Astrocyte (in vitro differentiated cells and primary cell): ENCODE data around the gene CAPN5. TPM values are rescaled to one million over a fixed set of nuclear protein-coding genes. Genes with fewer than 3 reads are reported as not detected.

Experiments used
- DNase-seq: peaks from one replicate; pipeline ENCODE4 v3.0.0-alpha.2; 2010; ENCODE audit warnings: low read depth
- FAIRE-seq: peaks from 2 replicates; lab custom pipeline; 2011; peaks lifted over from hg19 to GRCh38; lab: Jason Lieb, UNC
- H2AFZ ChIP-seq: 2 replicates; pipeline ENCODE4 v1.6.0; 2012; ENCODE audit warnings: low read depth, low read length, inconsistent platforms
- H3K27ac ChIP-seq: 2 replicates; pipeline ENCODE4 v1.5.1; 2011; ENCODE audit warnings: low read depth, low read length, inconsistent platforms
- H3K27me3 ChIP-seq: 2 replicates; pipeline ENCODE4 v1.6.0; 2011; ENCODE audit warnings: low read length, inconsistent platforms; ENCODE audit not compliant: insufficient read depth
- H3K36me3 ChIP-seq: 2 replicates; pipeline ENCODE4 v1.5.1; 2011; ENCODE audit warnings: low read length, inconsistent platforms; ENCODE audit not compliant: insufficient read depth
- H3K4me1 ChIP-seq: 2 replicates; pipeline ENCODE4 v1.5.1; 2011; ENCODE audit warnings: low read length, inconsistent platforms; ENCODE audit not compliant: insufficient read depth
- H3K4me2 ChIP-seq: 2 replicates; pipeline ENCODE4 v1.6.0; 2012; ENCODE audit warnings: low read length, inconsistent platforms
- H3K4me3 ChIP-seq: 2 replicates; pipeline ENCODE4 v1.5.1; 2011; ENCODE audit warnings: low read depth, mild to moderate bottlenecking, low read length, inconsistent platforms; ENCODE audit not compliant: insufficient read depth
- H3K79me2 ChIP-seq: 2 replicates; pipeline ENCODE4 v1.6.0; 2012; ENCODE audit warnings: mild to moderate bottlenecking, low read length, inconsistent platforms; ENCODE audit not compliant: insufficient read depth
- H3K9ac ChIP-seq: 2 replicates; pipeline ENCODE4 v1.6.0; 2012; ENCODE audit warnings: mild to moderate bottlenecking, low read length, inconsistent platforms
- H3K9me3 ChIP-seq: 2 replicates; pipeline ENCODE4 v1.5.1; 2012; ENCODE audit warnings: low read depth, mild to moderate bottlenecking, low read length, inconsistent platforms; ENCODE audit not compliant: insufficient read depth
- H4K20me1 ChIP-seq: 2 replicates; pipeline ENCODE4 v1.6.0; 2012; ENCODE audit warnings: low read length, inconsistent platforms; ENCODE audit not compliant: insufficient read depth
- H3K27ac Mint-ChIP-seq: one replicate; pipeline ENCODE4 v1.8.0; 2021; ENCODE audit warnings: mild to moderate bottlenecking, mixed read lengths; ENCODE audit not compliant: unreplicated experiment
- H3K27me3 Mint-ChIP-seq: one replicate; pipeline ENCODE4 v1.8.0; 2021; ENCODE audit warnings: low read depth, mixed read lengths; ENCODE audit not compliant: unreplicated experiment
- H3K36me3 Mint-ChIP-seq: one replicate; pipeline ENCODE4 v1.8.0; 2021; ENCODE audit warnings: low read depth, mixed read lengths; ENCODE audit not compliant: unreplicated experiment
- H3K4me1 Mint-ChIP-seq: one replicate; pipeline ENCODE4 v1.8.0; 2021; ENCODE audit warnings: low read depth, mixed read lengths; ENCODE audit not compliant: unreplicated experiment
- H3K4me3 Mint-ChIP-seq: one replicate; pipeline ENCODE4 v1.8.0; 2021; ENCODE audit warnings: mild to moderate bottlenecking, moderate library complexity, mixed read lengths; ENCODE audit not compliant: unreplicated experiment
- H3K9me3 Mint-ChIP-seq: one replicate; pipeline ENCODE4 v1.8.0; 2021; ENCODE audit warnings: mild to moderate bottlenecking, mixed read lengths; ENCODE audit not compliant: unreplicated experiment
- EZH2 ChIP-seq: IDR thresholded peaks from 2 replicates; pipeline ENCODE4 v1.6.1; 2012; ENCODE audit warnings: mild to moderate bottlenecking, low read length, inconsistent platforms; ENCODE audit not compliant: insufficient read depth
- total RNA-seq: library from RNA; stranded (reverse); gene quantifications from 2 replicates; pipeline ENCODE4 v1.2.1, GENCODE V29; 2021
- TF ChIP-seq, protein P1 (sequence below): IDR thresholded peaks from 2 replicates; pipeline ENCODE4 v1.5.1; 2011; ENCODE audit warnings: low read depth, mild to moderate bottlenecking, inconsistent platforms, low read length, moderate library complexity; ENCODE audit not compliant: insufficient read depth

CAPN5 gene
- total RNA-seq, 1 donor from 2014 or later: 17.4 TPM

- H3K36me3 ChIP-seq: no peaks in the 10 kb centered on the region
- no peak overlapping the region for H3K4me3 Mint-ChIP-seq
- peaks cover 3% of the 10 kb centered on the region for H3K36me3 Mint-ChIP-seq
- H3K27me3 ChIP-seq: peaks cover 8% of the 10 kb centered on the region
- no peak for FAIRE-seq
- DNase-seq: no peak
- peaks cover 73% of the 10 kb centered on the region for H3K27me3 Mint-ChIP-seq
- H3K79me2 ChIP-seq: no peaks in the 10 kb centered on the region
- no peak overlapping the region for H3K4me2 ChIP-seq
- peaks cover 8% of the 10 kb centered on the region for H3K4me1 Mint-ChIP-seq
- H3K9me3 ChIP-seq: no peaks in the 10 kb centered on the region
- no peak for TF ChIP-seq EZH2
- TF ChIP-seq, protein P1, sequence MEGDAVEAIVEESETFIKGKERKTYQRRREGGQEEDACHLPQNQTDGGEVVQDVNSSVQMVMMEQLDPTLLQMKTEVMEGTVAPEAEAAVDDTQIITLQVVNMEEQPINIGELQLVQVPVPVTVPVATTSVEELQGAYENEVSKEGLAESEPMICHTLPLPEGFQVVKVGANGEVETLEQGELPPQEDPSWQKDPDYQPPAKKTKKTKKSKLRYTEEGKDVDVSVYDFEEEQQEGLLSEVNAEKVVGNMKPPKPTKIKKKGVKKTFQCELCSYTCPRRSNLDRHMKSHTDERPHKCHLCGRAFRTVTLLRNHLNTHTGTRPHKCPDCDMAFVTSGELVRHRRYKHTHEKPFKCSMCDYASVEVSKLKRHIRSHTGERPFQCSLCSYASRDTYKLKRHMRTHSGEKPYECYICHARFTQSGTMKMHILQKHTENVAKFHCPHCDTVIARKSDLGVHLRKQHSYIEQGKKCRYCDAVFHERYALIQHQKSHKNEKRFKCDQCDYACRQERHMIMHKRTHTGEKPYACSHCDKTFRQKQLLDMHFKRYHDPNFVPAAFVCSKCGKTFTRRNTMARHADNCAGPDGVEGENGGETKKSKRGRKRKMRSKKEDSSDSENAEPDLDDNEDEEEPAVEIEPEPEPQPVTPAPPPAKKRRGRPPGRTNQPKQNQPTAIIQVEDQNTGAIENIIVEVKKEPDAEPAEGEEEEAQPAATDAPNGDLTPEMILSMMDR: no peak
- no peak overlapping the region for H3K27ac Mint-ChIP-seq
- no peaks in the 10 kb centered on the region for H4K20me1 ChIP-seq
- H3K9ac ChIP-seq: no peak overlapping the region
- no peak overlapping the region for H3K27ac ChIP-seq
- no peak overlapping the region for H3K4me3 ChIP-seq
- no peak overlapping the region for H2AFZ ChIP-seq
- no peaks in the 10 kb centered on the region for H3K4me1 ChIP-seq
- H3K9me3 Mint-ChIP-seq: peaks cover 2% of the 10 kb centered on the region
Observed at GRCh38 chr11:77154381-77155081, 87.8 kb downstream of the CAPN5 start.

DNA sequence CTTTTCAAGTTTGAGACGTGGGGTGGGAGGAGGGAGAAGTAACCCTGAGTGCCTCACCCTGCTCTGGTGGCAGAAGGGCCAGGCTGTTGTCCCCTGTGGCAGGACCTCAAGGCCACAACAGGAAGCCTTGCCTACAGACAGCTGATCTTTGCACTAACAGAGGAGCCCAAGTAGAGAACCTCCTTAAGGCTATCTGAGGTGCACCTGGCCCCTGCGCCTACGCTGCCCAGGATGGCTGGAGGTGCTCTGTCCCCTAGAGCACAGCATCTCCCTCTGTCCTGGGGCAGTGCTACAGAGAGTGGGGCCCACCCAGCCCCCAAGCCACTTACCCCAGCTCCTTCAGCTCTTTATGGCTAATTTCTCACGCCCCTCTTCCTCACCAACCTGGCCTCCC, 88.3 kb downstream of the CAPN5 start:
- Histone ChIP-seq H3K9ac (no peak overlapping the region), H3K36me3 (no peaks in the 10 kb centered on the region), H3K4me3 (no peak overlapping the region), H3K4me2 (no peak overlapping the region), H3K9me3 (no peaks in the 10 kb centered on the region), H3K27me3 (peaks cover 8% of the 10 kb centered on the region), H4K20me1 (no peaks in the 10 kb centered on the region), H2AFZ (no peak overlapping the region), H3K4me1 (no peaks in the 10 kb centered on the region), H3K27ac (no peak overlapping the region), H3K79me2 (no peaks in the 10 kb centered on the region)
- peaks cover 3% of the 10 kb centered on the region for H3K36me3 Mint-ChIP-seq
- TF ChIP-seq, protein P1: no peak
- no peak for TF ChIP-seq EZH2
- H3K4me1 Mint-ChIP-seq: peaks cover 8% of the 10 kb centered on the region
- peaks cover 73% of the 10 kb centered on the region for H3K27me3 Mint-ChIP-seq
- FAIRE-seq (no peak), DNase-seq (no peak)
- H3K9me3 Mint-ChIP-seq: peaks cover 2% of the 10 kb centered on the region
- no peak overlapping the region for H3K4me3 Mint-ChIP-seq
- no peak overlapping the region for H3K27ac Mint-ChIP-seq

- H3K27me3 ChIP-seq: peaks cover 8% of the 10 kb centered on the region
- Mint-ChIP-seq H3K27ac (no peak overlapping the region), H3K4me3 (no peak overlapping the region), H3K27me3 (peaks cover 72% of the 10 kb centered on the region), H3K9me3 (peaks cover 2% of the 10 kb centered on the region), H3K36me3 (peaks cover 3% of the 10 kb centered on the region), H3K4me1 (peaks cover 8% of the 10 kb centered on the region)
- no peak overlapping the region for H2AFZ ChIP-seq
- no peaks in the 10 kb centered on the region for H3K79me2 ChIP-seq
- no peaks in the 10 kb centered on the region for H4K20me1 ChIP-seq
- no peak overlapping the region for H3K27ac ChIP-seq
- FAIRE-seq (no peak), DNase-seq (no peak)
- no peak overlapping the region for H3K4me2 ChIP-seq
- no peak overlapping the region for H3K4me3 ChIP-seq
- H3K9ac ChIP-seq: no peak overlapping the region
- H3K9me3 ChIP-seq: no peaks in the 10 kb centered on the region
- no peaks in the 10 kb centered on the region for H3K4me1 ChIP-seq
- no peaks in the 10 kb centered on the region for H3K36me3 ChIP-seq
- no peak for TF ChIP-seq EZH2
- TF ChIP-seq, protein P1: no peak
Observed at GRCh38 chr11:77155556-77156130, 88.9 kb downstream of the CAPN5 start.
